ENCODE measurements around the gene CCDC138.
A peak's percentile ranks its signal among the peaks of the same experiment; 100 is the strongest.

CCDC138 gene

DNA sequence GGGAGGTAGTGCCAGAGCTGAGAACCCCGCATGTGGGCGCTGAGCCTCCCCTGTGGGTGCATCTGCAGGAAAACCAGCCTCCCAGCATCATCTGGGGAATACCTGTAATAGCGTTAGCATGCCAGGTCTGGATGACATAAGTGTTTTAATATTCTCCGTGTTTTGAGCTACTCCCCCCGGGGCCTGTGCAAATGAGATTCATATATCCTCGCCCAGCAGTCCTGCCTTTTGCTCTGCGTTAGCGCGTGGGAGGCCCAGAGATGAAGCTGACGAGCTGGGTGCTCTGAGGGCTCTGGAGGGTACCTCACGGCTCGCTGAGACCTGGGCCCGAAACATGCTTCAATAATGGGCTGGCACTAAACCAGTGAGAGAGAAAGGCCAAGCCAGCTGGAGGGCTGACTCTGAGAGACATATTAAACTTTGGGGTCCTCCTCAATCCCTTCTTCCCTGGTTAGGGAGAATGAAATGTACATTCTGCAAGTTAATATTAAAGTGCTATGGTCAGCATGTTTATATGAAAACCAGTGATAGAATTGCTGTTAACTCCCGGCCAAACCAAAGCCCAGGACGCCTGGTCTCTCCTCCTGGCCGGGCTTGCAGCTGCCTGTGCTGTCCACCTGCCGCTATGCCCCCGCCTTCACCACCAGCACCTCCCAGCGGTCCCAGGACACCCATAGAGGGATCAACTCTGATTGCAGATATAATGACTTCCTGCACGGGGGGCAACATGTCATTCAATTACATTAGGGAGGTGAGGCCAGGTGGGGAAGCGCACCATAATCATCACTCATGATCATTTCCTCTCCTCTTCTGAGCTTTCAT, 125.4 kb downstream of the CCDC138 start:
- peaks cover 3% of the 10 kb centered on the region for H3K4me1 Mint-ChIP-seq (ENCODE audit: low read depth)
- H3K27me3 Mint-ChIP-seq, result no peaks in the 10 kb centered on the region
- H3K36me3 Mint-ChIP-seq (ENCODE audit: low read depth), result peaks cover 14% of the 10 kb centered on the region
- no peaks in the 10 kb centered on the region for H3K9me3 Mint-ChIP-seq
- no peak overlapping the region for H3K4me3 Mint-ChIP-seq
- DNase-seq, result peak; percentile 20
- H3K27ac Mint-ChIP-seq, result no peak overlapping the region

DNA sequence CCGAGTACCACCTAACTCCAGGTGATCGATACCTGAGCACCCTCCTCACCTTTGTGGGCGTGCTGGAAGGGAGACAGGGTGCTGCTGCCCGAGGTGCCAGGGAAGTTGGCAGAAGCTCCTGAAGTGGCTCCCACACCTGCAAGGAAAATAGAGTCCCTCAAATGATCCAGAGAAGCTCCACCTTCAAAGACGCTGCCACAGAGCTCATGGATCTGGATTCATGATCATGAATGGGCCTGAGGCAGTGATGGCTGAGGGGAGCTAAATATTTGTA, 126.0 kb downstream of the CCDC138 start:
- Mint-ChIP-seq H3K4me1 (ENCODE audit: low read depth) (peaks cover 3% of the 10 kb centered on the region), H3K9me3 (no peaks in the 10 kb centered on the region), H3K36me3 (ENCODE audit: low read depth) (peaks cover 9% of the 10 kb centered on the region), H3K27me3 (no peaks in the 10 kb centered on the region), H3K4me3 (no peak overlapping the region), H3K27ac (no peak overlapping the region)
- no peak for DNase-seq

DNA sequence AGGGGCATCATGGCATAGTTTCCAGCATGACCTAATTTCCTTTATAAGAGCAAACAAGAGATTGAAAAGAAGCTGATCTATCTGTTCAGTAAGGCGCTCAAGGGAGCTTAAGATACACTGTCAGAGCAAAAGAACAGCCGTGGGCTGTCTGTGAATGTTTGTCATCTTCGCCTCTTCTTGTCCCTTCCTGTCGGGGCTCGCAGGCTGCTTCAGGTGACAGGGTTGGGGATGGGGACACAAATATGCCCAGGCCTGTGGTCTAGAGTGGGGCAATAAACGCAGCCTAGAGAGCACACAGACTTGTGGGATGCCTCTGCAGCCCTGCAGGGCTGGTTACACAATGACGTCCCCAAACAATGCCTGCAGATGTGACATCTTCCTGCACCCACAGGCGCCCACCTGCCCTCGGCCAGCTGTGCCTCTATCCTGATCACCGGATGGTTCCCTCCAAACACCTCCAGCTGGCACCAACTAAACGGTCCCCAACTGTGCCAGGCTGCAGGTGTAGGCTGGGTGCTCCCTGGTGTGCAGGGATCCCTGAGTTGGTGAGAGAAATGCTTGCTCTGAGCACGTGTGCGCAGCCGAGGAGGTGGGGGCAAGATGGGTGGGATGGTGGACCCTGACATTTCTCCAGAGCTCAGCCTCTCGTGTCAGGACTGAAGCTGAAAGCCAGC, 129.7 kb downstream of the CCDC138 start:
- no peak for DNase-seq
- no peak overlapping the region for H3K4me3 Mint-ChIP-seq
- no peaks in the 10 kb centered on the region for H3K9me3 Mint-ChIP-seq
- H3K27ac Mint-ChIP-seq, result no peak overlapping the region
- H3K27me3 Mint-ChIP-seq, result no peaks in the 10 kb centered on the region
- peaks cover 3% of the 10 kb centered on the region for H3K36me3 Mint-ChIP-seq (ENCODE audit: low read depth)
- peaks cover 3% of the 10 kb centered on the region for H3K4me1 Mint-ChIP-seq (ENCODE audit: low read depth)

DNA sequence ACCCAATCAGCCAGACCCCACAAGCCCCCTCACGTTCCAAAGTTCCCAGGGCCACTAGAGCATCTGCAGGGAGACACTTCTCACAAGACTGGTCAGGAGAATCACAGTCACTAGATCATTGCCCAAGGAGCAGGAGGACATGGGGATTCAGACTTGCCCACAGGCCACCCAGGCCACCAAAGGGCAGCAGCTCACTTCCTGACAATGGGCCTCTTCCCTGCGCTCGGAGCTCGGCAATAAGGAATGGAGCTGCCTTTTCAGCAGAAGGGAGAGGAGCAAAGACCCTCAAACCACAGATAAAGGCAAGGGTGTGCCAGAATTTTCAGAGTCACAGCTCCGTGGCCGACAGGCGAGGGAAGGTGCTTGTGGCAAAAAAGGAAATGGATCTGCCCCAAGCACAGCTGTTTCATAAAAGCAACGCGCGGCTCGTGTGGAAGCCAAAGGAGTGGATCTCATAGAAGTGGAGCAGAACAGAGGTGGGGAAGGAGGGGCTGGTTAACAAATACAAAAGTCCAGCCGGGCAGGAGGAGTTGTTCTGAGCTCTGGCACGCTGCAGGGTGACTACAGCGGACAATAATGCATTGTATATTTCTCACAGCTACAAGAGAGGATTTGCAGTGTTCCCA, 130.3 kb downstream of the CCDC138 start:
- peak; percentile 20 for DNase-seq
- no peaks in the 10 kb centered on the region for H3K36me3 Mint-ChIP-seq (ENCODE audit: low read depth)
- H3K27me3 Mint-ChIP-seq, result no peaks in the 10 kb centered on the region
- peaks cover 3% of the 10 kb centered on the region for H3K4me1 Mint-ChIP-seq (ENCODE audit: low read depth)
- H3K4me3 Mint-ChIP-seq, result no peak overlapping the region
- no peak overlapping the region for H3K27ac Mint-ChIP-seq
- no peaks in the 10 kb centered on the region for H3K9me3 Mint-ChIP-seq

DNA sequence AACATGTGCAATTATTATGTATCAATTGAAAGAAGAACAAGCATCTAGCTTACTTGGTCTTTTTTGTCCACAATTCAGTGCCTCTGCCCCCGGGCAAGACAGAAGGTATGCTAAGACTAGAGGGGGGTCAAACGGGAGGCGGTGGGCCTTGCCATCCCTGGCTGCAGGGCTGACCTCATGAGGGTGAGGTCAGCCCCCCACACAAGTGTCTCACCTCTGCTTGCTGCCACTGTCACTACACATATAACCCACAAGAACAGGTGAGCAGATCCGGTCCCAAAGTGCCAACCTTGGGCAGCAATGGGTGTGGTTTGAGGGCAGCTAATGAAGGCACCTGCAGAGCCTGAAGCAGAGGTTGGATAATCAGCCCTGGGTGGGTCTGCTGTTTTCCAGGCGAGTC, 131.0 kb downstream of the CCDC138 start:
- no peak for DNase-seq
- H3K4me1 Mint-ChIP-seq (ENCODE audit: low read depth), result peaks cover 3% of the 10 kb centered on the region
- H3K4me3 Mint-ChIP-seq, result no peak overlapping the region
- H3K36me3 Mint-ChIP-seq (ENCODE audit: low read depth), result no peaks in the 10 kb centered on the region
- H3K27me3 Mint-ChIP-seq, result no peaks in the 10 kb centered on the region
- H3K9me3 Mint-ChIP-seq, result no peaks in the 10 kb centered on the region
- H3K27ac Mint-ChIP-seq, result no peak overlapping the region

DNA sequence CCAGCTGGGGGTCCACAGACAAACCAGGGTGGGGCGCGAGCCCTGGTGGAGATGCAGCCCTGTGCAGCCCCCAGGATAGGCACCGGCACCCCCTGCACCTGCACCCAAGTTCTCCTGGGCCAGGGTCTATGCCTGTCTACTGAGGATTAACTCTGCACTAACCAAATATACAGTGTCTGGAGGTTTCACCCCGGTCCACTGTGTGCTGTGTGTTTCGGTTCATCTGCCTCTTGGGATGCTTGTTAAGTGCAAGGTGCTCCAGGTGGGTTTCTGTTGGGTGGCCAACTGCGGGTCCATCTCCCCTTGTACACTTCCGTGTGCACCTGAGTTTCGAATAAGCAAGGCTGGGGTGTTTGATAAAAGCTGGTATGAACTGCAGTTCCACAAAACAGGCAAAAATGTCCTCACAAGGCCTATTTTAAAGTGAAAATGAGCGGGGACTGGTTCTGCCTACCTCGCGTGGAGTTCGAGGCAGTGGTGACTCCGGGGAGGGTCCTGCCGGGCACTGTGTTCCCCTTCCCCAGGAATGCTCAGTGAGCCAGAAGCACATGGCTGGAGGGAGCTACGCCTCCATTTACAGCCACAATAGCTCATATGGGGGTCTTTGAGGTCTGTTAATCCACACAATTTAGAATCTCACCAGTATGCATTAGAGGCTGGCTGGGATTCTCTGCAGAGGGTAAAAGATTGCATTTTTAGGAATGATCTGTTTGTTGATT, 131.7 kb downstream of the CCDC138 start:
- Mint-ChIP-seq H3K9me3 (no peaks in the 10 kb centered on the region), H3K27me3 (no peaks in the 10 kb centered on the region), H3K4me1 (ENCODE audit: low read depth) (peaks cover 3% of the 10 kb centered on the region), H3K36me3 (ENCODE audit: low read depth) (no peaks in the 10 kb centered on the region), H3K27ac (no peak overlapping the region), H3K4me3 (no peak overlapping the region)
- no peak for DNase-seq

DNA sequence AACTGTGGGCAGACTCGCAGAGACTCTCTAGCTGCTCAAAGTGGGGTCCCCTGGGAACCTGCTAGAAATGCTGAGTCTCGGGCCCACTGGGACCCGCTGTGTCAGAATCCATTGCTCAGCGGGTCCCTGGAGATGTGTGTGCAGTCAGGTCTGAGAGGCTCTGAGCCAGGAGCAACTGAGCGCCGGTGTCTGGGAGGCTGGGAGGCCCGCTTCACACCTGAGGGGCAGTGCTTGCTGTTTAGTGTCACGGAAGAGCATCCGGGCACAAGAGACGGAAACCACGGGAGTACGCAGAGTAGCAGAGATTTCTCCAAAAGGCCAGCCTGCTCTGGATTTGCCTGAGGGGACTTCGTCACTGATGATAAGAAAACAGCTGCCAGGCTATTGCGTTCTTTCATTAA, 132.4 kb downstream of the CCDC138 start:
- Mint-ChIP-seq H3K4me3 (no peak overlapping the region), H3K27ac (no peak overlapping the region), H3K36me3 (ENCODE audit: low read depth) (no peaks in the 10 kb centered on the region), H3K27me3 (no peaks in the 10 kb centered on the region), H3K4me1 (ENCODE audit: low read depth) (peaks cover 3% of the 10 kb centered on the region), H3K9me3 (no peaks in the 10 kb centered on the region)
- DNase-seq, result no peak

DNA sequence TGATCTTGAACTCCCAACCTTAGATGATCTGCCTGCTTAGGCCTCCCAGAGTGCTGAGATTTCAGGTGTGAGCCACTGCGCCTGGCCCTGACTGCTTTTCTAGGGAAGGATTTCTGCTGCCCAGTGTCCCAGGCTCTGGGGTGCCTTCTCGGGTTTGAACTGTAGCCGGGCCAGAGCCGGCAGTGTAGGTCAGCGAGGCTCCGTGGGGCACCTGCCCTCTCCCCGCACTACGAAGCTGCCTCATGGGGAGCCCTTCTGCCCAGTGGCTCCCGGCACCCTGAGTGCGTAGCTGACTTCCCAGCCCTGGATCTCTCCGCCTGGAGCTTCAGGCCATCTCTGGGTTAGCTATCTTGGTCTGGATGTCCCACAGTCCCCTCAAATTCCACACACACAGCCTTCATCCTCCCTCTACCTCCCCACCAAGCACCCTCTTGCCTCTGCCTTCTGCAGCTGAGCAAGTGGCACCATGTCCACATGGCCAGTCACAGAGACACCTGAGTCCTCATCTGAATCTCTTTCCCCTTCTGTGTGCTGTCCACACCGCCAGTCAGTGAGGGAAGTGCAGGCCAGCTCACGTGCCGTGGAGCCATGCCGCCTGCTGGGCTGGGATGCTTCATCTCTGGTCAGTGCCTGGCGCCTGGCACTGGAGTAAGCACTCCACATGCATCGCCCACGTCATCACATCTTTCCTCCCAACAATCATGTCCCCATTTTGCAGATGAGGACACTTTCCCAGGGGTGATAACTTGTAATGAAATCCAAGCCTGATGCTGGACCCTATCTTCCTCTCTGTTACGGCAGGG, 133.2 kb downstream of the CCDC138 start:
- Mint-ChIP-seq H3K4me1 (ENCODE audit: low read depth) (no peaks in the 10 kb centered on the region), H3K27me3 (no peaks in the 10 kb centered on the region), H3K9me3 (no peaks in the 10 kb centered on the region), H3K27ac (no peak overlapping the region), H3K36me3 (ENCODE audit: low read depth) (no peaks in the 10 kb centered on the region), H3K4me3 (no peak overlapping the region)
- peak; percentile 17 for DNase-seq

DNA sequence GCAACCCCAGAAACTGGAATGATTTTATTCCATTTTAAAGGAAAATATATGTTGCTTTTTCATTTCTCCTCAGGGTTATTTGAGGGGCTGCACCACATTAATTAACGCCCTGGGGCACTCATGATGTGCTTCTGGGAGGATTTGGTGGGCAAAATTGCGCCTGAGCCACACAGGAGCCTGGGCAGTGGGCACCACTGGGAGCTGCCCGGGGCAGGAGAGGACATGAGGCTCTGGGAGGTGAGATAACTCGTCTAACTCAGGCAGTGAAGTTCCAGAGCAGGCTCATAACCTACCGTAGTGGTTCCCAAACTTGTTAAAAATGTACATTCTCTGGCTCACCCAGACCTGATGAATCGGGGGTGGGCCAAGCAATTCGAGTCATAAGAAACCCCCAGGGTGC, 134.1 kb downstream of the CCDC138 start:
- Mint-ChIP-seq H3K36me3 (ENCODE audit: low read depth) (no peaks in the 10 kb centered on the region), H3K27me3 (no peaks in the 10 kb centered on the region), H3K4me1 (ENCODE audit: low read depth) (no peaks in the 10 kb centered on the region), H3K9me3 (no peaks in the 10 kb centered on the region), H3K4me3 (no peak overlapping the region), H3K27ac (no peak overlapping the region)
- no peak for DNase-seq

DNA sequence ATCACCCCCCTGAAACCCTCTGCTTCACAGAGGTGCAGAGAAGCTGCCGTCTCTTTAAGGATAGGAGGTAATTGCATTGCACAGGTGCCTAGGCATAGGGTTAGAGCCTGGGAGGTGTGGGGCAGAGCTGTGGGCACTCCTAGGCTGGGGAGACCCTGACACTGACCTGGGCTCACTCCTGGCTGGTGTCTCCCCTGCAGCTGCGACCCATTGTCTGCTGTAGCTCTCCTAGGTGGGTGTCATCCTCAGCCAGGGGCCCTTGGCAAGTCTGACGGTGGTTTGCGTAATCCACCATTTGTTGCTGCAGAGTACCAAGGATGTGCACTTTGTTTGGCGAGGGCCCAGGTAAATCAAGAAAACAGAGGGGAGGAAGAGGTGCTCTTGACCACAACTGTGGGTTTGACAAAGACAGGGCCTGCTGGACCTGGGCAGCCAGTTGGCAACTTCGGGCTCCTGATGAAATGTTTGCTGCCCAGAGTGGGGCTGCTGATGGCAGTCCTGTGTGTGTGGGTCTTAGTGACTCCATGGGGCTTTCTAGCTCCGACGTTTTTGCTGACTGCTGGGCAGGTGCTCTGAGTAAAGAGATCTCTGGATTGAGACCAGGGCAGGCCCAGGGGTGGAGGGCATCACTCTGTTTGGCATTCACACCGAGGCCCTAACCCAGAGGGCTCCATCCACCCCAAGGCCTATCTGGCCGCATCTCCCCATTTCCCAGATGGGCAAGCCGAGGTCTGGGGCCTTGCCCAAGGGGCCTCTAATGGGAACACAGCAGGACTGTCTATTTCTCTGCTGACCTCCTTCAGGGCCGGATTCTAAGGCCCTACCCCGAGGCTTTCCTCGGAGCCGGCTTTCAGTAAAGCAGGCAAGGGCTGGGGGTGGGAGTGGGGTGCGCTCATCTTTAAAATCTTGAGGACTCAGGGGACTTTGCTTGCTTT, 134.8 kb downstream of the CCDC138 start:
- no peak overlapping the region for H3K4me3 Mint-ChIP-seq
- DNase-seq, result no peak
- H3K9me3 Mint-ChIP-seq, result no peaks in the 10 kb centered on the region
- no peaks in the 10 kb centered on the region for H3K4me1 Mint-ChIP-seq (ENCODE audit: low read depth)
- no peaks in the 10 kb centered on the region for H3K27me3 Mint-ChIP-seq
- no peaks in the 10 kb centered on the region for H3K36me3 Mint-ChIP-seq (ENCODE audit: low read depth)
- H3K27ac Mint-ChIP-seq, result no peak overlapping the region

DNA sequence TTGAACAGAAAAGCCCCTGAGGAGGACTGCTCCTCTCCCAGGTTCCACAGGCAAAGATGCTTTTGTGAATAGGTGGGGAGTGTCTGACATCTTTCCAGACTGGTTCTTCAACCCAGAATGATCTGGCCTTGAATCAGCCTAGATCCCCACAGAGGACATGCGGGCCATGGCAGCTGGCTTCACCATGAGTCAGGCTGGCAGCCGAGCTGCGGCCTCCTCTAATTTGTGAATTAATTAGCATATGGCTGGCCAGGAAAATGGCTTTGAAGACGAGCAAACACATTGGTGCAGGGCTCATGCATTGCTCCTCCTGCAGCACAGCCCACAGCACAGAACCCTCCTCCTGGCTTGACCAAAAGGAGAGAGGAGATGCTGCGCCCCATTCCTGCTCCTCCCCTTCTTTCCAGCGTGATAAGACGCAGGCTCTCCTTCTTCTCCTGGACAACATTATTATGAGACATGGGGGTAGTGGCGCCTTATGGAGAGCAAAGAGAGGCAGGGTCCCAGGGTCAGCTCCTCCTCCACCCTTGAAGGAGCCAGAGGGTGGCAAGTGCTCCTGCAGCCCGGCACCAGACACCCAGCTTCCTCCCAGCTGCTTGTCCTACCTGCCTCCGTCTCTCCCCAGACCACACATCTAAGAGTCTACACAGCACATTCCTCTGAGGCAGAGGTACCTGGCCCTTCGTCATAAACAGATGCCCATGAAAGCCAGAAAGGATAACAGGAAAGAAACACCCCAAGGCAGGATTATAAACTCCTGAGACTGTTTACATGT, 135.8 kb downstream of the CCDC138 start:
- Mint-ChIP-seq H3K4me1 (ENCODE audit: low read depth) (no peaks in the 10 kb centered on the region), H3K36me3 (ENCODE audit: low read depth) (no peaks in the 10 kb centered on the region), H3K27me3 (no peaks in the 10 kb centered on the region), H3K9me3 (no peaks in the 10 kb centered on the region), H3K4me3 (no peak overlapping the region), H3K27ac (no peak overlapping the region)
- DNase-seq, result no peak

DNA sequence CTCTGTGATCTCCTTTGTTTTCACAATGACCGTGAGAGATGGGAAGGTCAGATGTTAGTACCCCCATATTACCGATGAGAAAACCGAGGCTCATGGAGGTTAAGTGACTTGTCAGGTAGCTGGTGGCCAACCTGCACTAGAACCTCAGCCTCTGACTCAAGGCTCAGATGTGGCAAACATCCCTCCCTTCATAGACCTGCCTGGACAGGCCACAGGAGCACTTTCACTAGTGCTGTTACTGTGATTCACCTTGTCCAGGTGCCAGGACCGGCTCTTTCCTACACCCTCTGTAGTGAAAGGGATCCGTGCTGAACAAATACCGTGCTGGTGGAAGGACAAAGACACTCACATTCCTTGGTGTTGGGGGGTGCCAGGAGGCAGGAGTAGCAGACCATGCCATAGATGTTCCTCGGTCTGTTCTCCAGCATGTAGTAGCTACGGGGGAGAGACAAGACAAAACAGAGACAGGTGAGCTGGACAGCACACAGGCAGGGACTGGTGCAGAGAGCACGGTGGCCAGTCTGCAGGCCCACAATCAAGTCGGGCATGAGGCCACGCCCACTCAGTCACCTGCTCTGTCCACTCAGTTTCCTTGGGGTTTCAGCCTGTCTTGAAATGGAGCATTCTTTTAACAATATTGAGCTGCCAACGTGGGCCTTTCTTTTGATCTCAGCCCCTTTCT, 136.6 kb downstream of the CCDC138 start:
- Mint-ChIP-seq H3K4me3 (no peak overlapping the region), H3K4me1 (ENCODE audit: low read depth) (no peaks in the 10 kb centered on the region), H3K27ac (no peak overlapping the region), H3K36me3 (ENCODE audit: low read depth) (no peaks in the 10 kb centered on the region), H3K27me3 (no peaks in the 10 kb centered on the region), H3K9me3 (no peaks in the 10 kb centered on the region)
- DNase-seq, result no peak

Data from activated T-cell treated with anti-CD3 and anti-CD28 coated beads, Interleukin-2, amount 50 U/mL, for 24 hours (primary cell).